NCI-H2196 (cell line): Measurements from ENCODE around the gene AMH.

Source experiments
- DNase-seq: peaks from one replicate; lab custom pipeline; 2025; ENCODE audit not compliant: unreplicated experiment; lab: John Stamatoyannopoulos, UW

AMH gene

GRCh38 chr19:2221250-2221831 lies 27.8 kb upstream of the AMH start:
- DNase-seq = no peak

GRCh38 chr19:2221918-2222317 lies 27.2 kb upstream of the AMH start:
- no peak for DNase-seq

- no peak for DNase-seq
Observed at GRCh38 chr19:2223391-2223790, 25.7 kb upstream of the AMH start.

GRCh38 chr19:2223959-2224358 lies 25.2 kb upstream of the AMH start:
- no peak for DNase-seq

- DNase-seq = no peak
Observed at GRCh38 chr19:2224754-2225349, 24.3 kb upstream of the AMH start.

GRCh38 chr19:2225415-2226050 lies 23.6 kb upstream of the AMH start:
- DNase-seq = no peak

- DNase-seq = no peak
Observed at GRCh38 chr19:2226051-2226839, 22.9 kb upstream of the AMH start.

GRCh38 chr19:2226840-2227360 lies 22.2 kb upstream of the AMH start:
- DNase-seq = no peak

- no peak for DNase-seq
Observed at GRCh38 chr19:2227415-2228156, 21.5 kb upstream of the AMH start.

GRCh38 chr19:2228157-2229030 lies 20.7 kb upstream of the AMH start:
- DNase-seq = no peak

- DNase-seq = no peak
Observed at GRCh38 chr19:2229103-2230032, 19.8 kb upstream of the AMH start.

GRCh38 chr19:2230033-2230531 lies 19.0 kb upstream of the AMH start:
- DNase-seq = no peak

- no peak for DNase-seq
Observed at GRCh38 chr19:2230807-2231533, 18.2 kb upstream of the AMH start.

GRCh38 chr19:2231621-2232221 lies 17.4 kb upstream of the AMH start:
- no peak for DNase-seq

- DNase-seq = no peak
Observed at GRCh38 chr19:2232286-2233151, 16.6 kb upstream of the AMH start.

GRCh38 chr19:2233601-2234280 lies 15.4 kb upstream of the AMH start:
- no peak for DNase-seq
